KMS-11 (cell line): Measurements from ENCODE around the gene KRTAP1-1.
"Not testable (repeated sequence)": the region's sequence is repeated elsewhere in the genome, so short reads cannot be mapped to it uniquely, and the experiment has no call there.

Experiments used
- H2AFZ ChIP-seq: fragments of 200-600 bp; sonication (generic); 2 replicates; pipeline ENCODE4 v1.6.1; 2016; ENCODE audit warnings: antibody characterized with exemption, mixed run types, low read depth
- H3K27ac ChIP-seq: fragments of 200-600 bp; sonication (generic); 2 replicates; pipeline ENCODE4 v1.6.1; 2016; ENCODE audit warnings: mild to moderate bottlenecking, mixed run types
- H3K27me3 ChIP-seq: fragments of 200-600 bp; sonication (generic); 2 replicates; pipeline ENCODE4 v1.6.1; 2017; ENCODE audit warnings: mild to moderate bottlenecking, low read depth, mixed run types, moderate library complexity; ENCODE audit not compliant: insufficient read depth
- H3K36me3 ChIP-seq: fragments of 200-600 bp; sonication (generic); 2 replicates; pipeline ENCODE4 v1.6.1; 2017; ENCODE audit warnings: mild to moderate bottlenecking, mixed run types; ENCODE audit not compliant: insufficient read depth
- H3K4me1 ChIP-seq: fragments of 200-600 bp; sonication (generic); 2 replicates; pipeline ENCODE4 v1.6.1; 2016; ENCODE audit warnings: mild to moderate bottlenecking, low read depth, mixed run types; ENCODE audit not compliant: poor library complexity, severe bottlenecking
- H3K4me2 ChIP-seq: fragments of 200-600 bp; sonication (generic); 2 replicates; pipeline ENCODE4 v1.7.0; 2016; ENCODE audit warnings: mild to moderate bottlenecking, mixed run types
- H3K4me3 ChIP-seq: fragments of 200-600 bp; sonication (generic); IDR thresholded peaks from 2 replicates; pipeline ENCODE4 v1.6.1; 2017; ENCODE audit warnings: low read depth, low read length, mixed read lengths; ENCODE audit not compliant: insufficient read depth
- H3K79me2 ChIP-seq: fragments of 200-600 bp; sonication (generic); 2 replicates; pipeline ENCODE4 v1.6.1; 2016; ENCODE audit warnings: low read depth, mixed run types; ENCODE audit not compliant: insufficient read depth
- H3K9ac ChIP-seq: fragments of 200-600 bp; sonication (generic); 2 replicates; pipeline ENCODE4 v1.6.1; 2016; ENCODE audit warnings: mild to moderate bottlenecking, mixed run types
- H4K20me1 ChIP-seq: fragments of 200-600 bp; sonication (generic); 2 replicates; pipeline ENCODE4 v1.6.1; 2016; ENCODE audit warnings: mild to moderate bottlenecking, mixed run types; ENCODE audit not compliant: insufficient read depth
- TF ChIP-seq, protein P1 (sequence below): fragments of 200-600 bp; sonication (generic); conservative IDR thresholded peaks from 2 replicates; pipeline ENCODE4 v1.6.1; 2017; ENCODE audit warnings: low read depth, mild to moderate bottlenecking, antibody characterized with exemption, low read length, moderate library complexity, mixed read lengths

KRTAP1-1 gene

DNA sequence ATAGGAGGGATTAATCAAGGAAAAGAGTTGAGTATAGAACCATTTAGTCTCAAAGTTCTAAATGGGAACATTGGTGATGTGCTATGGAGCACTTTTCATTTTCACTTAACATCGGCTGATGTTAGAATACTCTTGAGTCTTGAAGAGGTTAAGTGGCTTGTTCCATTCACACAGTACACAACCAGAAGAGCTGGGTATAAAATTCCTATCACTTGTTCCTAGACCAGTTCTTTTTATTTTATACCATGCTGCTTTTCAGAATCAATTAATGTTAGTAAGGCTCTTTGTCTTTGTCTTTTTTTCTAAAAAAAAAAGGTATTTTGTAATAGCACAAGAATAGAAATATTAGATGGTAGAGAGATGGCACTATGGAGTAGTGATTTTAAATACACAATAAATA lies 1.7 kb upstream of the KRTAP1-1 start:
- Histone ChIP-seq H3K27me3 (no peaks in the 10 kb centered on the region), H3K79me2 (no peaks in the 10 kb centered on the region), H3K4me2 (no peak overlapping the region), H3K27ac (no peak overlapping the region), H3K36me3 (no peaks in the 10 kb centered on the region), H3K4me3 (no peak overlapping the region), H3K4me1 (no peaks in the 10 kb centered on the region), H2AFZ (no peak overlapping the region), H3K9ac (no peak overlapping the region), H4K20me1 (no peaks in the 10 kb centered on the region)
- TF ChIP-seq, protein P1, sequence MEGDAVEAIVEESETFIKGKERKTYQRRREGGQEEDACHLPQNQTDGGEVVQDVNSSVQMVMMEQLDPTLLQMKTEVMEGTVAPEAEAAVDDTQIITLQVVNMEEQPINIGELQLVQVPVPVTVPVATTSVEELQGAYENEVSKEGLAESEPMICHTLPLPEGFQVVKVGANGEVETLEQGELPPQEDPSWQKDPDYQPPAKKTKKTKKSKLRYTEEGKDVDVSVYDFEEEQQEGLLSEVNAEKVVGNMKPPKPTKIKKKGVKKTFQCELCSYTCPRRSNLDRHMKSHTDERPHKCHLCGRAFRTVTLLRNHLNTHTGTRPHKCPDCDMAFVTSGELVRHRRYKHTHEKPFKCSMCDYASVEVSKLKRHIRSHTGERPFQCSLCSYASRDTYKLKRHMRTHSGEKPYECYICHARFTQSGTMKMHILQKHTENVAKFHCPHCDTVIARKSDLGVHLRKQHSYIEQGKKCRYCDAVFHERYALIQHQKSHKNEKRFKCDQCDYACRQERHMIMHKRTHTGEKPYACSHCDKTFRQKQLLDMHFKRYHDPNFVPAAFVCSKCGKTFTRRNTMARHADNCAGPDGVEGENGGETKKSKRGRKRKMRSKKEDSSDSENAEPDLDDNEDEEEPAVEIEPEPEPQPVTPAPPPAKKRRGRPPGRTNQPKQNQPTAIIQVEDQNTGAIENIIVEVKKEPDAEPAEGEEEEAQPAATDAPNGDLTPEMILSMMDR = no peak

DNA sequence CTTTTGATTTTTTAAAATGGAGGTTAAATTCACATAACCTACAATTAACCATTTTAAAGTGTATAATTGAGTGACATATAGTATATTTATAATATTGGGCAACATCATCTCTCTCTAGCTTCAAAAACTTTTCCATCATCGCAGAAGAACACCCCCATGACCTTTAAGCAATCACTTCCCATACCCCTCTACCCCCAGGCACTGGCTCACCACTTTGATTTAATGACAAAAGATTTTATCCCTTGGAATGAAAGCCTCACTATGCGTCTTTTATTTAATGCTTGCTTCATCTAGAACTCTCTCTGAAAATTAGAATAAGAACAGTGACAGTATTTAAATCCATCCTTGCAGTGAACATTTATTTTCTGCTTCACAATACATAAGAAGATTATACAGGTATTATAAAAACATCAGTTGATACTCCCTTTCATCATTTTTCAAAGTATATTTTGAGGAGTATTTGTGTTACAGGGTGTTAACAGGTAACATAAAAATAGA lies 3.3 kb downstream of the KRTAP1-1 start:
- Histone ChIP-seq H3K27ac (no peak overlapping the region), H3K27me3 (no peaks in the 10 kb centered on the region), H2AFZ (no peak overlapping the region), H3K4me1 (no peaks in the 10 kb centered on the region), H3K9ac (no peak overlapping the region), H3K4me3 (no peak overlapping the region), H3K4me2 (no peak overlapping the region), H3K79me2 (no peaks in the 10 kb centered on the region), H4K20me1 (no peaks in the 10 kb centered on the region), H3K36me3 (no peaks in the 10 kb centered on the region)
- TF ChIP-seq, protein P1 = no peak

DNA sequence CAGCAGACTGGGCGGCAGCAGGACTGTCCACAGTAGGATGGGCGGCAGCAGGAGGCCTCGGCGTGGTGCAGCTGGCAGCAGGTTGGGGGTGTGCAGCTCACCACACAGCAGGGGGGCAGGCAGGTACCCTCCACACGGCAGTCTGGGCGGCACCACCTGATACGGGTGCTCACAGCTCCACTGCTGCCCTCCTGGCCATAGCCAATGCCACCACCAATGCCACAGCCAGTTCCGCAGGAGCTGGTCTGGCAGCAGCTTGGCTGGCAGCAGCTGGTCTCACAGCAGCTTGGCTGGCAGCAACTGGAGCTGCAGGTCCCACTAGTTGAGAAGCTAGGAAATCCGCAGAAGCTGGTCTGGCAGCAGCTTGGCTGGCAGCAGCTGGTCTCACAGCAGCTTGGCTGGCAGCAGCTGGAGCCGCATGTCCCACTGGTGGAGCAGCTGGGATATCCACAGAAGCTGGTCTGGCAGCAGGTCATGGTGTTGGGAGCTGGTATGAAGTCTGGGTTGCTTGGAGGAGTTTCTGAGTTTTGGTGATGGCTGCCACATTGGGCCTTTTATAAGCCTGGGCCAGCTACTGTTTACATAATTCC lies 6.8 kb downstream of the KRTAP1-1 start, which contains the start of gene KRTAP1-3:
TSS of gene KRTAP1-3 (minus strand) at position 529 of the 590 bp plus-strand sequence. CDS start at position 476, 53 bp downstream.
- not testable (repeated sequence) for H4K20me1 ChIP-seq, H3K9ac ChIP-seq, H3K79me2 ChIP-seq, H3K4me3 ChIP-seq, H3K4me2 ChIP-seq, H3K27me3 ChIP-seq, H3K4me1 ChIP-seq, H3K36me3 ChIP-seq, H2AFZ ChIP-seq, H3K27ac ChIP-seq

DNA sequence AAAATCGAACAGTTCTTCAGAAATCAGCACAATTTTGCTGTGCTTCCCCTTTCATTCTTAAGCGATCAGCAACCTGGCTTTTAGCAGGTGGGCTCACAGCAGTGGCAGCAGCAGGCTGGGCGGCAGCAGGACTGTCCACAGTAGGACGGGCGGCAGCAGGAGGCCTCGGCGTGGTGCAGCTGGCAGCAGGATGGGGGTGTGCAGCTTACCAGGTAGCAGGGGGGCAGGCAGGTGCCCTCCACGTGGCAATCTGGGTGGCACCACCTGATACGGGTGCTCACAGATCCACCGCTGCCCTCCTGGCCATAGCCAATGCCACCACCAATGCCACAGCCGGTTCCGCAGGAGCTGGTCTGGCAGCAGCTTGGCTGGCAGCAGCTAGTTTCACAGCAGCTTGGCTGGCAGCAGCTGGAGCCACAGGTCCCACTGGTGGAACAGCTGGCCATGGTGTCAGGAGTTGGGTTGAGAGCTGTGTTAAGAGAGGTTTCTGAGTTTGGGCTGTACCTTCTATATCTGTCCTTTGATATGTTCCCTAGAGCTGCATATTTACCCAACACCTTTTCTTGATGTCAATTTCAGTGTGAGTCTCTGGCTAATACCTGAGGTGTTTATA lies 11.5 kb downstream of the KRTAP1-1 start, which contains the start of gene KRTAP1-4:
TSS of gene KRTAP1-4 (minus strand) at position 563 of the 613 bp plus-strand sequence. CDS start at position 446, 117 bp downstream.
- no peaks in the 10 kb centered on the region for H3K27me3 ChIP-seq
- no peaks in the 10 kb centered on the region for H3K79me2 ChIP-seq
- no peak within 1 kb of the TSS for H3K27ac ChIP-seq
- no peak within 1 kb of the TSS for H3K4me2 ChIP-seq
- no peak within 1 kb of the TSS for H3K9ac ChIP-seq
- H3K36me3 ChIP-seq = no peaks in the 10 kb centered on the region
- H3K4me3 ChIP-seq = no peak within 1 kb of the TSS
- TF ChIP-seq, protein P1 = no peak
- H2AFZ ChIP-seq = no peak within 1 kb of the TSS
- no peaks in the 10 kb centered on the region for H3K4me1 ChIP-seq
- no peaks in the 10 kb centered on the region for H4K20me1 ChIP-seq
